IMR-90 (cell line): Measurements from ENCODE around the gene HMCN1. TPM values are rescaled to one million over a fixed set of nuclear protein-coding genes. Genes with fewer than 3 reads are reported as not detected.

Source experiments
- ATAC-seq: fragments of 200-7000 bp; cut with Tn5 transposase; 2 replicates; pipeline ENCODE4 v1.9.1; 2020; ENCODE audit warnings: low read depth, mild to moderate bottlenecking, moderate library complexity
- BruUV-seq: library from RNA; stranded (reverse); fragments of 400-500 nt; replicated peaks from 2 replicates; lab custom pipeline; 2021; lab: Mats Ljungman, UMichigan
- CTCF ChIA-PET: fragments of 300-600 bp; formaldehyde crosslinking; extraction: SDS; loops from one replicate; lab custom pipeline; 2021; ENCODE audit warnings: antibody characterized with exemption; lab: Yijun Ruan, JAX
- POLR2A ChIA-PET: fragments of 300-600 bp; sonication (Branson Sonifier 250); formaldehyde crosslinking; loops from one replicate; lab custom pipeline; 2022; ENCODE audit warnings: antibody characterized with exemption; ENCODE audit not compliant: unreplicated experiment; lab: Charles Lee
- DNase-seq: peaks from one replicate; pipeline ENCODE4 v3.0.0; 2013
- H2AFZ ChIP-seq: replicated peaks from 2 replicates; pipeline ENCODE3; 2013; ENCODE audit warnings: low read length, mild to moderate bottlenecking; ENCODE audit not compliant: poor library complexity
- H2AK5ac ChIP-seq: 2 replicates; pipeline ENCODE4 v1.6.1; 2013; ENCODE audit warnings: low read depth, low read length, inconsistent platforms
- H2AK9ac ChIP-seq: replicated peaks from 2 replicates; pipeline ENCODE3; 2013; ENCODE audit warnings: mild to moderate bottlenecking, low read depth, low read length, moderate library complexity; ENCODE audit not compliant: poor library complexity
- H2BK120ac ChIP-seq: 2 replicates; pipeline ENCODE4 v1.6.1; 2013; ENCODE audit warnings: low read depth, low read length, inconsistent platforms
- H2BK15ac ChIP-seq: 3 replicates; pipeline ENCODE4 v1.6.1; 2013; ENCODE audit warnings: low read depth, low read length, inconsistent platforms
- H2BK20ac ChIP-seq: 2 replicates; pipeline ENCODE4 v1.6.1; 2013; ENCODE audit warnings: low read depth, mild to moderate bottlenecking, inconsistent platforms, low read length, moderate library complexity
- H2BK5ac ChIP-seq: 2 replicates; pipeline ENCODE4 v1.6.1; 2013; ENCODE audit warnings: mild to moderate bottlenecking, low read depth, low read length, inconsistent platforms; ENCODE audit not compliant: poor library complexity, severe bottlenecking
- H3K14ac ChIP-seq: replicated peaks from 2 replicates; pipeline ENCODE4 v1.6.1; 2013; ENCODE audit warnings: low read depth, low read length, inconsistent platforms
- H3K18ac ChIP-seq: 2 replicates; pipeline ENCODE4 v1.6.1; 2013; ENCODE audit warnings: low read depth, low read length, control low read depth
- H3K23ac ChIP-seq: 2 replicates; pipeline ENCODE4 v1.6.1; 2013; ENCODE audit warnings: low read depth, low read length, inconsistent platforms
- H3K27ac ChIP-seq: 2 replicates; pipeline ENCODE4 v1.5.1; 2013; ENCODE audit warnings: mild to moderate bottlenecking, control low read depth, low read length; ENCODE audit not compliant: insufficient read depth
- H3K27me3 ChIP-seq: 2 replicates; pipeline ENCODE4 v1.6.1; 2013; ENCODE audit warnings: low read length; ENCODE audit not compliant: control insufficient read depth, insufficient read depth
- H3K36me3 ChIP-seq: 2 replicates; pipeline ENCODE4 v1.6.1; 2013; ENCODE audit warnings: low read length, mixed read lengths; ENCODE audit not compliant: control insufficient read depth, insufficient read depth
- H3K4ac ChIP-seq: 2 replicates; pipeline ENCODE4 v1.6.1; 2013; ENCODE audit warnings: low read depth, low read length, inconsistent platforms
- H3K4me1 ChIP-seq: 2 replicates; pipeline ENCODE4 v1.6.1; 2013; ENCODE audit warnings: low read length, mixed read lengths; ENCODE audit not compliant: control insufficient read depth, insufficient read depth
- H3K4me2 ChIP-seq: 2 replicates; pipeline ENCODE4 v1.6.1; 2013; ENCODE audit warnings: low read depth, mild to moderate bottlenecking, control low read depth, low read length, moderate library complexity
- H3K4me3 ChIP-seq: 2 replicates; pipeline ENCODE4 v1.5.1; 2013; ENCODE audit warnings: low read depth, mild to moderate bottlenecking, control low read depth, low read length, moderate library complexity; ENCODE audit not compliant: insufficient read depth
- H3K56ac ChIP-seq: 2 replicates; pipeline ENCODE4 v1.6.1; 2013; ENCODE audit warnings: low read length, inconsistent platforms; ENCODE audit not compliant: insufficient read depth; ENCODE audit errors: extremely low read depth
- H3K79me1 ChIP-seq, 2 experiments: 2 replicates each; pipeline ENCODE4 v1.6.1; 2013; ENCODE audit warnings: low read length in 2 of 2, inconsistent platforms in 1 of 2, low read depth in 1 of 2
- H3K9ac ChIP-seq: 2 replicates; pipeline ENCODE4 v1.6.1; 2013; ENCODE audit warnings: low read depth, low read length, control low read depth
- H3K9me1 ChIP-seq: 2 replicates; pipeline ENCODE4 v1.6.1; 2013; ENCODE audit warnings: low read length, inconsistent platforms; ENCODE audit not compliant: insufficient read depth
- H3K9me3 ChIP-seq: 2 replicates; pipeline ENCODE4 v1.6.1; 2013; ENCODE audit warnings: low read length; ENCODE audit not compliant: control insufficient read depth, insufficient read depth
- H4K20me1 ChIP-seq: 2 replicates; pipeline ENCODE4 v1.6.1; 2013; ENCODE audit warnings: low read length, inconsistent platforms; ENCODE audit not compliant: insufficient read depth
- H4K5ac ChIP-seq: 2 replicates; pipeline ENCODE4 v1.6.1; 2013; ENCODE audit warnings: mild to moderate bottlenecking, low read depth, low read length, control low read depth
- H4K8ac ChIP-seq, 2 experiments: 2 replicates each; pipeline ENCODE4 v1.6.1; 2013; ENCODE audit warnings: low read depth in 2 of 2, low read length in 2 of 2, control low read depth in 1 of 2, inconsistent platforms in 1 of 2
- H4K91ac ChIP-seq: 2 replicates; pipeline ENCODE4 v1.6.1; 2013; ENCODE audit warnings: low read depth, low read length, inconsistent platforms; ENCODE audit not compliant: insufficient read depth
- BHLHE40 ChIP-seq: fragments of 150-350 bp; IDR thresholded peaks from 2 replicates; pipeline ENCODE4 v1.6.1; 2016; ENCODE audit warnings: mild to moderate bottlenecking, low read depth, low read length
- RCOR1 ChIP-seq: IDR thresholded peaks from 2 replicates; pipeline ENCODE4 v1.6.1; 2012; ENCODE audit warnings: mild to moderate bottlenecking, low read length, improper control_type of control experiment; ENCODE audit not compliant: insufficient replicate concordance
- WGBS, 2 experiments: methylation state at CpG; one replicate each; pipeline versions ENCODE4 v1.1.5 to v1.1.7; 2013; ENCODE audit warnings: missing lambda C conversion rate in 2 of 2; ENCODE audit not compliant: insufficient read length in 1 of 2; ENCODE audit errors: extremely low coverage in 2 of 2; 5-methylcytosine and 5-hydroxymethylcytosine counted together
- dilution Hi-C: fragments of 300-500 bp; cut with HindIII; formaldehyde crosslinking; loops from one replicate; pipeline ENCODE4 v1.14.3; 2018; ENCODE audit warnings: low sequenced_read_pairs; ENCODE audit not compliant: unreplicated experiment
- in situ Hi-C: fragments of 300-500 bp; cut with MboI; formaldehyde crosslinking; loops from 3 replicates; pipeline ENCODE4 v1.14.3; 2019; ENCODE audit warnings: low sequenced_read_pairs, inconsistent platforms, mixed read lengths
- intact Hi-C: fragments of 100-400 bp; cut with micrococcal nuclease; formaldehyde crosslinking; loops from 2 replicates; pipeline ENCODE4 v1.10.0; 2022
- polyA plus RNA-seq, 3 experiments: library from polyadenylated mRNA; depleted of rRNA; stranded (reverse); fragments of >200 nt; gene quantifications; 2 replicates each; pipeline ENCODE4 v1.2.3, GENCODE V29; 2012; ENCODE audit warnings: low replicate concordance in 1 of 3
- total RNA-seq: library from RNA; depleted of rRNA; stranded (reverse); fragments of >200 nt; gene quantifications from 2 replicates; pipeline ENCODE4 v1.2.3, GENCODE V29; 2012

HMCN1 gene
- total and polyA plus RNA-seq, 2 of the 4 experiments (the other 2 are of a cell fraction), result 6.1 to 11.7 TPM

DNA sequence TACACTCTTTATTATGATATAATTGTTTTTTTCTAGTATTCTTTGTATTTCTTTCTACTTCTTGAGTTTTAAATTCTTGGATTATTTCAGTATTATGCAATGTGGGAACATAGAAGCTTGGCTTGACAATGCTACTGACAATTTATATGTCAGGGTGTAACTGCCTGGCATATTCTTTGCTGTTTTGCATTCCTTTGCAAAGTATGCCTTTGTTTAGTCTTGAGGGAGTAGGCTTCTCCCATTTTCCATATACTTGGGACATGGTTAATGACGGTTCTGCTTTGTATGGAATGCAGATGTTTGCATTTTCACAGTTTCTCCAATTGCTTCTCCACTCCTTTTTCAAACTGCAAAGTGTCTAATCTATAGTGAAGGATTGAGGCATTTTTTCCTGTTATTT lies 109.8 kb downstream of the HMCN1 start:
- Histone ChIP-seq H4K8ac (no peak overlapping the region), H4K20me1 (no peaks in the 10 kb centered on the region), H2AK9ac (no peak overlapping the region), H3K14ac (no peak overlapping the region), H2AFZ (no peak overlapping the region), H2BK20ac (no peak overlapping the region), H3K56ac (no peak overlapping the region), H3K18ac (no peak overlapping the region), H3K4me2 (no peak overlapping the region), H3K27me3 (no peaks in the 10 kb centered on the region), H2AK5ac (no peak overlapping the region), H2BK5ac (no peak overlapping the region), H3K27ac (no peak overlapping the region), H3K9me3 (no peaks in the 10 kb centered on the region), H2BK15ac (no peak overlapping the region), H3K36me3 (no peaks in the 10 kb centered on the region), H4K5ac (no peak overlapping the region), H2BK120ac (no peak overlapping the region), H3K23ac (no peak overlapping the region), H3K9ac (no peak overlapping the region), H3K9me1 (no peaks in the 10 kb centered on the region), H3K4me3 (no peak overlapping the region), H3K4me1 (peaks cover 2% of the 10 kb centered on the region; the same call in 1 of the 2 replicates), H3K79me1 (no peaks in the 10 kb centered on the region; a peak in 1 of 4 replicates), H3K4ac (no peak overlapping the region), H4K91ac (no peak overlapping the region)
- dilution Hi-C loops, result no loop called here
- ChIA-PET CTCF (no interaction called here), POLR2A (no interaction called here)
- TF ChIP-seq BHLHE40 (no peak), RCOR1 (no peak)
- ATAC-seq (peak; percentile 69), DNase-seq (no peak)
- in situ Hi-C loops, result no loop called here
- intact Hi-C loops, result no loop called here
- no TSS peak for BruUV-seq
- WGBS, 2 experiments, result no CpG with 5 or more reads among the region's 1 CpG
